ENCODE data around the gene ADI1. TPM values are rescaled to one million over a fixed set of nuclear protein-coding genes. Genes with fewer than 3 reads are reported as not detected.
"Not testable (repeated sequence)": the region's sequence is repeated elsewhere in the genome, so short reads cannot be mapped to it uniquely, and the experiment has no call there.

The ADI1 gene
- total RNA-seq, 2 donors from 2014 or later, result 24.1 to 26.4 TPM

GRCh38 chr2:3457524-3458395 lies 61.6 kb downstream of the ADI1 start:
- ATAC-seq (replicated peaks in 1 of 2), result no peak
- Mint-ChIP-seq H3K4me3 (no peak overlapping the region), H3K36me3 (ENCODE audit: insufficient read depth in 2 of 2) (peaks cover 2 to 8% of the 10 kb centered on the region in 2 donors), H3K27me3 (ENCODE audit: low read depth) (no peaks in the 10 kb centered on the region), H3K9me3 (no peaks in the 10 kb centered on the region), H3K27ac (no peak overlapping the region), H3K4me1 (ENCODE audit: low read depth) (peaks cover 16% of the 10 kb centered on the region)
- DNase-seq, result no peak

GRCh38 chr2:3456125-3456524 lies 63.2 kb downstream of the ADI1 start:
- Mint-ChIP-seq H3K27me3 (ENCODE audit: low read depth) (no peaks in the 10 kb centered on the region), H3K36me3 (ENCODE audit: insufficient read depth in 2 of 2) (peaks cover 2 to 8% of the 10 kb centered on the region in 2 donors), H3K4me1 (ENCODE audit: low read depth) (peaks cover 5% of the 10 kb centered on the region), H3K27ac (no peak overlapping the region), H3K4me3 (no peak overlapping the region), H3K9me3 (no peaks in the 10 kb centered on the region)
- no peak for ATAC-seq (replicated peaks in 1 of 2)
- DNase-seq, result no peak

DNA sequence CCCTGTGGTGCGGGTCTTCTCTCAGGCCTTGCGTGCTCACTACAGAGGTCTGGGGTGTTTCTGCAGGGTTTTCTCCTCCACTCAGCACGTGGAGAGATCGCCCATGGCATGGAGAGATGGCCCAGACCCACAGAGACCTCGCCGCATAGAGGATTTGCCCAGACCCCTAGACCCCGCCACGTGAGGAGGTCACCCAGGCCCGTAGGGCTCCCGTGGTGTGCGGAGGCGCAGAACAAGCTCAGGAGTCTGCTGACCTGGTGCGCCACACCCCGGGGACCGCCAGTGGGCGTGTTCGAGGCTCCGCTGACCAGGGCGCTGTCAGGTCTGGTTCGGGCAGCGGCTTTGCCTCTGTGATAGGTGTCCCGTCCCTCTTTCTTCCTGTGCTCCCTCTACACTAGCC lies 64.5 kb downstream of the ADI1 start:
- Mint-ChIP-seq H3K27me3 (ENCODE audit: low read depth) (no peaks in the 10 kb centered on the region), H3K36me3 (ENCODE audit: insufficient read depth in 2 of 2) (peaks cover 2 to 8% of the 10 kb centered on the region in 2 donors), H3K4me3 (no peak overlapping the region), H3K27ac (no peak overlapping the region), H3K4me1 (ENCODE audit: low read depth) (no peaks in the 10 kb centered on the region), H3K9me3 (no peaks in the 10 kb centered on the region)
- ATAC-seq (replicated peaks in 1 of 2) (no peak), DNase-seq (no peak)

DNA sequence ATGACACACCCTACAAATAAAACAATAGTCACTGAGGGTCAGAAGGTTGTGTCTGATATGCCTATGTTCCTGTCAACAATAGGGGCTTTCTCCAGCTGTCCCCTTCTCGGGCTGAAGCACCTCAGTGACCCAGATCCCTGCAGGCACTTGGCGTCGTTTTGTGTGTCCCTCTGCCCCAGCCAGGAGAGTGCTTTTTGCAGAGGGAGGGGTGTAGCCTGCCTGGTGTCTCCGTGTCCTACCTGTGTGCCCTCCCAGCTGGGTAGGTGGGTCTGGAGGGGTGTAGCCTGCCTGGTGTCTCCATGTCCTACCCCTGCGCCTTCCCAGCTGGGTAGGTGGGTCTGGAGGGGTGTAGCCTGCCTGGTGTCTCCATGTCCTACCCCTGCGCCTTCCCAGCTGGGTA lies 65.3 kb downstream of the ADI1 start:
- DNase-seq; ATAC-seq (replicated peaks in 1 of 2): not testable (repeated sequence)

DNA sequence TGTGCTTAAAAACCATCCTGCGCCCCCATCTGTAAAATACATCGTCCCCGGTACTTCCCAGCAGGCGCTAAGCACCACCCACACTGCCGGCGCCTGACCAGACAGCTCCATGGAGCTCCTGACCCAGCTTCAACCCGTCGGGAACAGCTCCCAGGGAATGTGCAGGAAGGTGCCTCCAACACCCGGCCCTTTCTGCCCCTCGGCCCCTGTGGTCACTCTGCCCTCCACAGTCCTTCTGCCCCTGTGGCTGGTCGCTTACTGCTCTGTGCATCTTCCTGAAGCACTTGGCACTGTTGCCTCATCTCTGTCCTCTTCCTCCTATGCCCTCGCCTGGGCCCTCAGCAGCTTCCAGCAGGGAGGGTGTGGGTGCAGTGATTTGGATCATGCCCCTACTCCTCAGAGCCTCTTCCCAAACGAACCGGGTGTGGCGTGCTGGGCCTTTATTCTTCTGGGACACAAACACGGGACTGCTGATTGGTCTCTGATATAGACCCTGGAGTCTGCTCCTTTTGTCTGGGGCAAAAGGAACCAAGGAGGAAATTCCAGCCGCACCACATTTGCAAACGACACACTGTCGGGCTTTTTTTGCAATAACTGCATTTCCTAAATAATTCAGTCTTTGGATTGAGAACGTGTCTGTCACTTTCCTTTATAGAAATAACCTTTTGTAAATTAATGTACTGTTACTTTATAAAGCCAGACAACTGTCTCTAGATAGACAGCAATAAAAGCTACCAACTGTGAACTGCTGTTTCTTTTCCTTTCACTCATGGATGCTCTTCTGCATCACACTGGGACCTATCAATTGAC lies 65.9 kb downstream of the ADI1 start:
- no peak for DNase-seq
- ATAC-seq (replicated peaks in 1 of 2), result no peak
- Mint-ChIP-seq H3K4me3 (no peak overlapping the region), H3K27ac (no peak overlapping the region), H3K9me3 (no peaks in the 10 kb centered on the region), H3K4me1 (ENCODE audit: low read depth) (no peaks in the 10 kb centered on the region), H3K36me3 (ENCODE audit: insufficient read depth in 2 of 2) (peaks cover 2 to 4% of the 10 kb centered on the region in 2 donors), H3K27me3 (ENCODE audit: low read depth) (no peaks in the 10 kb centered on the region)

More for the DNA sequence above, 65.3 kb downstream of the ADI1 start:
- not testable (repeated sequence) for H3K27me3 Mint-ChIP-seq (ENCODE audit: low read depth); H3K36me3 Mint-ChIP-seq (ENCODE audit: insufficient read depth in 2 of 2); H3K27ac Mint-ChIP-seq; H3K4me1 Mint-ChIP-seq (ENCODE audit: low read depth); H3K4me3 Mint-ChIP-seq; H3K9me3 Mint-ChIP-seq

- no peak for ATAC-seq (replicated peaks in 1 of 2)
- Mint-ChIP-seq H3K9me3 (no peaks in the 10 kb centered on the region), H3K4me3 (no peak overlapping the region), H3K4me1 (ENCODE audit: low read depth) (no peaks in the 10 kb centered on the region), H3K27ac (no peak overlapping the region), H3K36me3 (ENCODE audit: insufficient read depth in 2 of 2) (peaks cover 0 to 6% of the 10 kb centered on the region in 2 donors), H3K27me3 (ENCODE audit: low read depth) (no peaks in the 10 kb centered on the region)
- DNase-seq, result no peak
These were observed 67.2 kb downstream of the ADI1 start for GRCh38 chr2:3451926-3452671.

DNA sequence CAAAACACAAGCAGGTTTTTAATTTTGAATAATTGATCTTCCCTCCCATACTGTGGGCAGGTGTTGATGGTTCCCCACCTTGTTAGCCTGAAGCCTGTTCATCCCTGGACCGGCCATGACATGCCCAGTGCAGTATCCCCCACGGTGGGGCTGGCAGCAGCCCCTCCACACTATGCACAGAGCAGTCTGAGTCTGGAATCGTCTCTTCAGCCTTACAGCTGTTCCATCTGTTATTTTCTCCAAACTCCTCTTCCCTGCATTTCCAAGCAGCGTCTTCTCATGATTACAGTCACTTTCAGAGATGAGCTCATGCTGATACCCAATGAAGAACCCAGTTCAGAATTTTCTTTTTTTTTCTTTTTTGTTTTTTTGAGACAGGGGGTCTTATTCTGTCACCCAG lies 68.2 kb downstream of the ADI1 start:
- DNase-seq (no peak), ATAC-seq (replicated peaks in 1 of 2) (no peak)
- Mint-ChIP-seq H3K27me3 (ENCODE audit: low read depth) (no peaks in the 10 kb centered on the region), H3K9me3 (no peaks in the 10 kb centered on the region), H3K36me3 (ENCODE audit: insufficient read depth in 2 of 2) (peaks cover 0 to 5% of the 10 kb centered on the region in 2 donors), H3K4me1 (ENCODE audit: low read depth) (no peaks in the 10 kb centered on the region), H3K4me3 (no peak overlapping the region), H3K27ac (peak overlapping the region; percentile 62)

- Mint-ChIP-seq H3K27ac (no peak overlapping the region), H3K4me3 (no peak overlapping the region)
These were observed 68.8 kb downstream of the ADI1 start for GRCh38 chr2:3450385-3451010.

GRCh38 chr2:3449936-3450335 lies 69.4 kb downstream of the ADI1 start:
- H3K4me3 Mint-ChIP-seq, result no peak overlapping the region
- no peaks in the 10 kb centered on the region for H3K9me3 Mint-ChIP-seq
- H3K27me3 Mint-ChIP-seq (ENCODE audit: low read depth), result no peaks in the 10 kb centered on the region
- no peak for DNase-seq
- H3K36me3 Mint-ChIP-seq (ENCODE audit: insufficient read depth in 2 of 2), result peaks cover 0 to 10% of the 10 kb centered on the region in 2 donors
- no peak for ATAC-seq (replicated peaks in 1 of 2)
- H3K4me1 Mint-ChIP-seq (ENCODE audit: low read depth), result no peaks in the 10 kb centered on the region
- H3K27ac Mint-ChIP-seq, result no peak overlapping the region

More at GRCh38 chr2:3450385-3451010, 68.8 kb downstream of the ADI1 start:
- Mint-ChIP-seq H3K27me3 (ENCODE audit: low read depth) (no peaks in the 10 kb centered on the region), H3K4me1 (ENCODE audit: low read depth) (no peaks in the 10 kb centered on the region), H3K9me3 (no peaks in the 10 kb centered on the region), H3K36me3 (ENCODE audit: insufficient read depth in 2 of 2) (peaks cover 0 to 7% of the 10 kb centered on the region in 2 donors)
- ATAC-seq (replicated peaks in 1 of 2) (no peak), DNase-seq (no peak)

GRCh38 chr2:3449086-3449485 lies 70.2 kb downstream of the ADI1 start:
- Mint-ChIP-seq H3K27ac (no peak overlapping the region), H3K4me1 (ENCODE audit: low read depth) (no peaks in the 10 kb centered on the region), H3K4me3 (no peak overlapping the region), H3K9me3 (no peaks in the 10 kb centered on the region), H3K36me3 (ENCODE audit: insufficient read depth in 2 of 2) (peaks cover 0 to 10% of the 10 kb centered on the region in 2 donors), H3K27me3 (ENCODE audit: low read depth) (no peaks in the 10 kb centered on the region)
- ATAC-seq (replicated peaks in 1 of 2), result no peak
- DNase-seq, result no peak

GRCh38 chr2:3448441-3448911 lies 70.9 kb downstream of the ADI1 start:
- DNase-seq; H3K27me3 Mint-ChIP-seq (ENCODE audit: low read depth); ATAC-seq (replicated peaks in 1 of 2); H3K4me3 Mint-ChIP-seq; H3K9me3 Mint-ChIP-seq; H3K4me1 Mint-ChIP-seq (ENCODE audit: low read depth); H3K27ac Mint-ChIP-seq: not testable (repeated sequence)
- peaks cover 0 to 10% of the 10 kb centered on the region in 2 donors for H3K36me3 Mint-ChIP-seq (ENCODE audit: insufficient read depth in 2 of 2)

DNA sequence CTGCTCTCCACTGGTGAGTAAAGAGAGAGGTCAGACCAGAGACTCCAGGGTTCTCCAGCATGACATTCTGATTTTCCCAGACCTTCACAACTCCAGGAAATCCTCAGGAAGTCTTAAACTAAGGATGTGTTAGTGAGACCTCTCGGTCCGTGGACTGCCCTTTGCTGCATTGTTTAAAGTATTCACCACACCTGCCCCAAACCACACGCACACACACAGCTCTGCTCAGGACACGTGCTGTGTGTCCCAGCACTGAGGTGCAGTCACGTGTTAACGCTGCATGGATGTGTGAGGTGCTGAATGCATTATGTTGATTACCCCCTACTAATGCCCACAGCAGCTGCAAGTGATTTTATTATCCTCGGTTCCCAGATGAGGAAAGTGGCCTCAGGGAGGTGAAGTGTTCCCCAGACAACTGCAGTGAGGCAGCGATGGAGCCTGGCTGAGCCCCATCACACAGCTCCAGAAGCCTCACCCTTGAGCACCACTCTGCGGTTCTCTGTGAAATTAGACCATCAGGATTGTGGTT lies 71.5 kb downstream of the ADI1 start:
- Mint-ChIP-seq H3K4me3 (no peak overlapping the region), H3K9me3 (no peaks in the 10 kb centered on the region), H3K36me3 (ENCODE audit: insufficient read depth in 2 of 2) (peaks cover 0 to 10% of the 10 kb centered on the region in 2 donors), H3K27me3 (ENCODE audit: low read depth) (no peaks in the 10 kb centered on the region), H3K27ac (no peak overlapping the region), H3K4me1 (ENCODE audit: low read depth) (no peaks in the 10 kb centered on the region)
- no peak for DNase-seq
- no peak for ATAC-seq (replicated peaks in 1 of 2)
